HCT116 (cell line): Measurements from ENCODE around the gene DIS3L2. TPM values are rescaled to one million over a fixed set of nuclear protein-coding genes. Genes with fewer than 3 reads are reported as not detected.

Experiments
- ATAC-seq: fragments of 200-7000 bp; cut with Tn5 transposase; 2 replicates; pipeline ENCODE4 v1.9.1; 2020; ENCODE audit warnings: mild to moderate bottlenecking, moderate library complexity
- BruUV-seq: library from RNA; stranded (reverse); fragments of 400-500 nt; replicated peaks from 2 replicates; lab custom pipeline; 2021; lab: Mats Ljungman, UMichigan
- CTCF ChIA-PET: fragments of 300-600 bp; sonication (Branson Sonifier 250); formaldehyde crosslinking; loops from one replicate; lab custom pipeline; 2021; ENCODE audit warnings: antibody characterized with exemption; lab: Charles Lee
- POLR2A ChIA-PET: fragments of 300-600, 350-600 bp; sonication (Branson Sonifier 250); formaldehyde crosslinking; loops from one replicate; lab custom pipeline; 2021; ENCODE audit warnings: antibody characterized with exemption; lab: Charles Lee
- RAD21 ChIA-PET, 2 experiments: fragments of 300-600 bp; sonication (Branson Sonifier 250); formaldehyde crosslinking; loops; one replicate each; lab custom pipeline; 2023; ENCODE audit warnings: low total read pairs in 2 of 2; ENCODE audit not compliant: uncharacterized antibody in 2 of 2, unreplicated experiment in 2 of 2, low non-redundant PET in 1 of 2; lab: Charles Lee
- DNase-seq: peaks from one replicate; pipeline ENCODE4 v3.0.0-alpha.2; 2010; ENCODE audit warnings: low read depth, low spot score
- H2AFZ ChIP-seq: fragments of 200-600 bp; shearing (Covaris generic), sonication (generic); 2 replicates; pipeline ENCODE4 v1.6.1; 2017; ENCODE audit warnings: low read depth, mixed run types, mixed read lengths, antibody characterized with exemption, low read length; ENCODE audit not compliant: poor library complexity, severe bottlenecking
- H3K27ac ChIP-seq: 2 replicates; pipeline ENCODE4 v1.5.1; 2012; ENCODE audit warnings: low read depth, low read length
- H3K27me3 ChIP-seq: fragments of 200-600 bp; sonication (generic); 2 replicates; pipeline ENCODE4 v1.6.1; 2016; ENCODE audit warnings: mixed run types, low read length, mixed read lengths; ENCODE audit not compliant: insufficient read depth
- H3K36me3 ChIP-seq, 2 experiments: fragments of 200-500 bp in 1 of 2; fragments of 200-600 bp in 1 of 2; sonication (Bioruptor generic) in 1 of 2; sonication (generic) in 1 of 2; 2 replicates each; pipeline versions ENCODE4 v1.5.1 to v1.6.1; 2014 to 2016; ENCODE audit warnings: low read length in 2 of 2, inconsistent platforms in 1 of 2, mixed read lengths in 1 of 2, mixed run types in 1 of 2; ENCODE audit not compliant: insufficient read depth in 2 of 2, control insufficient read depth in 1 of 2
- H3K4me1 ChIP-seq, 2 experiments: fragments of 200-600 bp in 1 of 2; sonication (generic) in 1 of 2; 2 replicates each; pipeline versions ENCODE4 v1.5.1 to v1.6.1; 2012 to 2017; ENCODE audit warnings: low read length in 2 of 2, inconsistent platforms in 1 of 2, mild to moderate bottlenecking in 1 of 2, mixed read lengths in 1 of 2, mixed run types in 1 of 2, moderate library complexity in 1 of 2; ENCODE audit not compliant: insufficient read depth in 2 of 2, control insufficient read depth in 1 of 2
- H3K4me2 ChIP-seq: fragments of 200-600 bp; sonication (generic); 2 replicates; pipeline ENCODE4 v1.6.1; 2017; ENCODE audit warnings: mixed run types, low read length, mixed read lengths
- H3K4me3 ChIP-seq, 2 experiments: fragments of 200-600 bp in 1 of 2; sonication (generic) in 1 of 2; replicated peaks in 1 of 2; 2 replicates each; pipeline ENCODE4 v1.5.1; 2011 to 2016; ENCODE audit warnings: low read length in 2 of 2, control low read depth in 1 of 2, low read depth in 1 of 2, mild to moderate bottlenecking in 1 of 2, mixed read lengths in 1 of 2, mixed run types in 1 of 2
- H3K79me2 ChIP-seq: fragments of 200-600 bp; sonication (generic); 2 replicates; pipeline ENCODE4 v1.6.1; 2017; ENCODE audit warnings: mild to moderate bottlenecking, mixed run types, low read length, moderate library complexity, mixed read lengths; ENCODE audit not compliant: insufficient read depth
- H3K9ac ChIP-seq: fragments of 200-600 bp; sonication (generic); 2 replicates; pipeline ENCODE4 v1.6.1; 2016; ENCODE audit warnings: low read length, mixed read lengths
- H3K9me2 ChIP-seq: fragments of 200-600 bp; sonication (generic), shearing (Covaris generic); 2 replicates; pipeline ENCODE4 v1.6.1; 2017; ENCODE audit warnings: mixed run types, mild to moderate bottlenecking, moderate library complexity; ENCODE audit not compliant: insufficient read depth
- H3K9me3 ChIP-seq, 2 experiments: fragments of 200-500 bp in 1 of 2; fragments of 200-600 bp in 1 of 2; sonication (Bioruptor generic) in 1 of 2; sonication (generic) in 1 of 2; 2 replicates each; pipeline ENCODE4 v1.6.1; 2014 to 2017; ENCODE audit warnings: low read length in 2 of 2, mixed read lengths in 2 of 2, inconsistent platforms in 1 of 2, low read depth in 1 of 2, mild to moderate bottlenecking in 1 of 2, mixed run types in 1 of 2, moderate library complexity in 1 of 2; ENCODE audit not compliant: control insufficient read depth in 1 of 2, insufficient read depth in 1 of 2
- H4K20me1 ChIP-seq: fragments of 200-600 bp; sonication (generic), shearing (Covaris generic); 2 replicates; pipeline ENCODE4 v1.6.1; 2017; ENCODE audit warnings: mixed run types, mild to moderate bottlenecking, moderate library complexity; ENCODE audit not compliant: insufficient read depth
- CEBPB ChIP-seq: IDR thresholded peaks from 2 replicates; pipeline ENCODE4 v1.6.1; 2012; ENCODE audit warnings: low read depth
- ELF1 ChIP-seq: IDR thresholded peaks from 2 replicates; pipeline ENCODE4 v1.6.1; 2012; ENCODE audit warnings: low read depth, borderline replicate concordance
- EZH2 ChIP-seq: fragments of 200-600 bp; sonication (generic); IDR thresholded peaks from 2 replicates; pipeline ENCODE4 v1.6.1; 2017; ENCODE audit warnings: antibody characterized with exemption, mixed run types
- FOSL1 ChIP-seq: IDR thresholded peaks from 2 replicates; pipeline ENCODE4 v1.6.1; 2012; ENCODE audit warnings: low read depth
- JUND ChIP-seq: IDR thresholded peaks from 2 replicates; pipeline ENCODE4 v1.6.1; 2012
- POLR2A ChIP-seq: IDR thresholded peaks from 2 replicates; pipeline ENCODE4 v1.7.0; 2011; ENCODE audit warnings: borderline replicate concordance; ENCODE audit not compliant: insufficient read depth, insufficient read length; ENCODE audit errors: extremely low read depth
- RAD21 ChIP-seq: IDR thresholded peaks from 2 replicates; pipeline ENCODE4 v1.6.1; 2012; ENCODE audit warnings: low read depth, mild to moderate bottlenecking
- SIN3A ChIP-seq: IDR thresholded peaks from 2 replicates; pipeline ENCODE4 v1.6.1; 2012; ENCODE audit warnings: low read depth
- SP1 ChIP-seq: IDR thresholded peaks from 2 replicates; pipeline ENCODE4 v1.6.1; 2012; ENCODE audit warnings: low read depth
- SRF ChIP-seq: IDR thresholded peaks from 2 replicates; pipeline ENCODE4 v1.6.1; 2012; ENCODE audit warnings: low read depth
- TCF7L2 ChIP-seq: IDR thresholded peaks from 2 replicates; pipeline ENCODE4 v1.7.0; 2011; ENCODE audit warnings: borderline replicate concordance, inconsistent platforms; ENCODE audit not compliant: insufficient read depth, insufficient read length; ENCODE audit errors: extremely low read depth
- YY1 ChIP-seq: IDR thresholded peaks from 2 replicates; pipeline ENCODE4 v1.6.1; 2011; ENCODE audit warnings: low read length, low read depth, moderate library complexity, mild to moderate bottlenecking; ENCODE audit not compliant: insufficient replicate concordance; ENCODE audit errors: extremely low read depth
- ZFX ChIP-seq: fragments of 450-650 bp; IDR thresholded peaks from 2 replicates; pipeline ENCODE4 v1.6.1; 2017
- intact Hi-C: fragments of 100-400 bp; cut with micrococcal nuclease; formaldehyde crosslinking; loops from 2 replicates; pipeline ENCODE4 v1.10.0; 2022
- total RNA-seq: library from RNA; stranded (reverse); gene quantifications from one replicate; pipeline ENCODE4 v1.2.1, GENCODE V29; 2021; ENCODE audit not compliant: unreplicated experiment
- TF ChIP-seq, protein P1 (sequence below), 3 experiments: fragments of 200-600 bp in 1 of 3; sonication (generic) in 1 of 3; IDR thresholded peaks in 2 of 3; conservative IDR thresholded peaks in 1 of 3; 2 replicates each; pipeline ENCODE4 v1.5.1; 2012 to 2017; ENCODE audit warnings: low read depth in 2 of 3, low read length in 2 of 3, antibody characterized with exemption in 1 of 3, borderline replicate concordance in 1 of 3, control low read depth in 1 of 3, mild to moderate bottlenecking in 1 of 3, mixed read lengths in 1 of 3, mixed run types in 1 of 3, moderate library complexity in 1 of 3; ENCODE audit not compliant: insufficient read depth in 1 of 3
- TF ChIP-seq, protein P2 (sequence below): IDR thresholded peaks from 2 replicates; pipeline ENCODE4 v1.6.1; 2012; ENCODE audit warnings: low read depth

The DIS3L2 gene
- total RNA-seq, 1 experiment from 2014 or later: 42.5 TPM

GRCh38 chr2:232300894-232301387 is 339.4 kb downstream of the DIS3L2 start:
- no peak overlapping the region for H3K9ac ChIP-seq
- no peak for ATAC-seq
- intact Hi-C loops: no loop called here

More at GRCh38 chr2:232300894-232301387, 339.4 kb downstream of the DIS3L2 start:
- H3K9me2 ChIP-seq: no peaks in the 10 kb centered on the region
- BruUV-seq: no TSS peak
- H3K4me1 ChIP-seq: no peaks in the 10 kb centered on the region
- H4K20me1 ChIP-seq: no peaks in the 10 kb centered on the region
- no peaks in the 10 kb centered on the region for H3K9me3 ChIP-seq
- H3K36me3 ChIP-seq: no peaks in the 10 kb centered on the region
- ChIA-PET POLR2A (no interaction called here), CTCF (no interaction called here), RAD21 (no interaction called here)
- H3K4me3 ChIP-seq: no peak overlapping the region
- no peak overlapping the region for H2AFZ ChIP-seq
- H3K27me3 ChIP-seq: no peaks in the 10 kb centered on the region
- no peak overlapping the region for H3K27ac ChIP-seq
- no peak for TF ChIP-seq JUND
- TF ChIP-seq FOSL1: no peak
- no peak for TF ChIP-seq ELF1
- TF ChIP-seq, protein P1, sequence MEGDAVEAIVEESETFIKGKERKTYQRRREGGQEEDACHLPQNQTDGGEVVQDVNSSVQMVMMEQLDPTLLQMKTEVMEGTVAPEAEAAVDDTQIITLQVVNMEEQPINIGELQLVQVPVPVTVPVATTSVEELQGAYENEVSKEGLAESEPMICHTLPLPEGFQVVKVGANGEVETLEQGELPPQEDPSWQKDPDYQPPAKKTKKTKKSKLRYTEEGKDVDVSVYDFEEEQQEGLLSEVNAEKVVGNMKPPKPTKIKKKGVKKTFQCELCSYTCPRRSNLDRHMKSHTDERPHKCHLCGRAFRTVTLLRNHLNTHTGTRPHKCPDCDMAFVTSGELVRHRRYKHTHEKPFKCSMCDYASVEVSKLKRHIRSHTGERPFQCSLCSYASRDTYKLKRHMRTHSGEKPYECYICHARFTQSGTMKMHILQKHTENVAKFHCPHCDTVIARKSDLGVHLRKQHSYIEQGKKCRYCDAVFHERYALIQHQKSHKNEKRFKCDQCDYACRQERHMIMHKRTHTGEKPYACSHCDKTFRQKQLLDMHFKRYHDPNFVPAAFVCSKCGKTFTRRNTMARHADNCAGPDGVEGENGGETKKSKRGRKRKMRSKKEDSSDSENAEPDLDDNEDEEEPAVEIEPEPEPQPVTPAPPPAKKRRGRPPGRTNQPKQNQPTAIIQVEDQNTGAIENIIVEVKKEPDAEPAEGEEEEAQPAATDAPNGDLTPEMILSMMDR (IDR thresholded peaks at IDR 0.05 in 2 of 3, conservative IDR thresholded peaks at IDR 0.05 in 1 of 3; ENCODE audit: borderline replicate concordance in 1 of 3, insufficient read depth in 1 of 3, low read depth in 2 of 3, low read length in 2 of 3): no peak
- no peak for TF ChIP-seq POLR2A
- TF ChIP-seq RAD21: no peak
- no peak for TF ChIP-seq TCF7L2
- no peak for TF ChIP-seq SP1
- no peak for TF ChIP-seq SRF
- no peak for TF ChIP-seq YY1
- no peak for TF ChIP-seq ZFX
- no peak for TF ChIP-seq CEBPB
- TF ChIP-seq SIN3A: no peak
- TF ChIP-seq EZH2: no peak
- TF ChIP-seq, protein P2, sequence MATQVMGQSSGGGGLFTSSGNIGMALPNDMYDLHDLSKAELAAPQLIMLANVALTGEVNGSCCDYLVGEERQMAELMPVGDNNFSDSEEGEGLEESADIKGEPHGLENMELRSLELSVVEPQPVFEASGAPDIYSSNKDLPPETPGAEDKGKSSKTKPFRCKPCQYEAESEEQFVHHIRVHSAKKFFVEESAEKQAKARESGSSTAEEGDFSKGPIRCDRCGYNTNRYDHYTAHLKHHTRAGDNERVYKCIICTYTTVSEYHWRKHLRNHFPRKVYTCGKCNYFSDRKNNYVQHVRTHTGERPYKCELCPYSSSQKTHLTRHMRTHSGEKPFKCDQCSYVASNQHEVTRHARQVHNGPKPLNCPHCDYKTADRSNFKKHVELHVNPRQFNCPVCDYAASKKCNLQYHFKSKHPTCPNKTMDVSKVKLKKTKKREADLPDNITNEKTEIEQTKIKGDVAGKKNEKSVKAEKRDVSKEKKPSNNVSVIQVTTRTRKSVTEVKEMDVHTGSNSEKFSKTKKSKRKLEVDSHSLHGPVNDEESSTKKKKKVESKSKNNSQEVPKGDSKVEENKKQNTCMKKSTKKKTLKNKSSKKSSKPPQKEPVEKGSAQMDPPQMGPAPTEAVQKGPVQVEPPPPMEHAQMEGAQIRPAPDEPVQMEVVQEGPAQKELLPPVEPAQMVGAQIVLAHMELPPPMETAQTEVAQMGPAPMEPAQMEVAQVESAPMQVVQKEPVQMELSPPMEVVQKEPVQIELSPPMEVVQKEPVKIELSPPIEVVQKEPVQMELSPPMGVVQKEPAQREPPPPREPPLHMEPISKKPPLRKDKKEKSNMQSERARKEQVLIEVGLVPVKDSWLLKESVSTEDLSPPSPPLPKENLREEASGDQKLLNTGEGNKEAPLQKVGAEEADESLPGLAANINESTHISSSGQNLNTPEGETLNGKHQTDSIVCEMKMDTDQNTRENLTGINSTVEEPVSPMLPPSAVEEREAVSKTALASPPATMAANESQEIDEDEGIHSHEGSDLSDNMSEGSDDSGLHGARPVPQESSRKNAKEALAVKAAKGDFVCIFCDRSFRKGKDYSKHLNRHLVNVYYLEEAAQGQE: no peak
- H3K79me2 ChIP-seq: no peaks in the 10 kb centered on the region
- H3K4me2 ChIP-seq: no peak overlapping the region
- no peak for DNase-seq
